T1000 (cell line): ENCODE data around the gene POMGNT1.

Experiments
- DNase-seq: peaks from one replicate; lab custom pipeline; 2025; ENCODE audit warnings: mixed read lengths; lab: John Stamatoyannopoulos, UW

POMGNT1 gene

GRCh38 chr1:46157916-46158311 is 40.3 kb downstream of the POMGNT1 start:
- DNase-seq = no peak

- no peak for DNase-seq
Observed at GRCh38 chr1:46153732-46154131, 44.5 kb downstream of the POMGNT1 start.

GRCh38 chr1:46153228-46153627 is 45.0 kb downstream of the POMGNT1 start:
- no peak for DNase-seq

- DNase-seq = no peak
Observed at GRCh38 chr1:46152016-46152415, 46.2 kb downstream of the POMGNT1 start.

GRCh38 chr1:46150085-46150484 is 48.1 kb downstream of the POMGNT1 start:
- DNase-seq = no peak

- no peak for DNase-seq
Observed at GRCh38 chr1:46148318-46148717, 49.9 kb downstream of the POMGNT1 start.
